Astrocyte of the spinal cord (primary cell): ENCODE results near the gene HMG20A.
A peak's percentile ranks its signal among the peaks of the same experiment; 100 is the strongest.

ENCODE experiments used
- DNase-seq: peaks from one replicate; pipeline ENCODE4 v3.0.0; 2011; ENCODE audit warnings: low read depth, low spot score
- H3K4me3 ChIP-seq: 2 replicates; pipeline ENCODE4 v1.5.1; 2011; ENCODE audit warnings: low read depth, mild to moderate bottlenecking, low read length, moderate library complexity
- in situ Hi-C: cut with HindIII; loops from 2 replicates; pipeline ENCODE4 v1.10.0; 2017; ENCODE audit warnings: low sequenced_read_pairs
- TF ChIP-seq, protein P1 (sequence below): IDR thresholded peaks from 2 replicates; pipeline ENCODE4 v1.5.1; 2012; ENCODE audit warnings: low read depth, mild to moderate bottlenecking, low read length, inconsistent platforms

Gene HMG20A

DNA sequence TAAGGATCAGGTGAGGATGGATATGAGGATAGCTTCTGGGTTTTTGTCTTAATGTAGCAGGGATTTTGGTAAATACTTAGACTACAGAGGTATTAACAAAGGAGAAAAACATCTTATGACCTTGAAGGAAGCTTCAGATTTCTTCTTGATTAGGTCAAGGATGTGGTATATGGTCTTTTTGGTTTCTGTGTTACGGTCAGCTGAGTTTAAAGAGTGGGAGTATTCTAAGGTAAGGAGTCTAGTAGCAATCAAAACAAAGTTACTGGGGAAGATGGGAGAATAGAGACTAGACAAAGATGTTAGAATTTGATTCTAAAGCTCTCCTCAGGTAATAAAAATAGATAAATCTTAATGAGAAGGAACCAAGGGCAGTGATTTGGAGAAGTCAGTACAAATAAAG, 6.2 kb downstream of the HMG20A start:
- no peak for DNase-seq
- H3K4me3 ChIP-seq: no peak overlapping the region
- in situ Hi-C loops: no loop called here
- TF ChIP-seq, protein P1, sequence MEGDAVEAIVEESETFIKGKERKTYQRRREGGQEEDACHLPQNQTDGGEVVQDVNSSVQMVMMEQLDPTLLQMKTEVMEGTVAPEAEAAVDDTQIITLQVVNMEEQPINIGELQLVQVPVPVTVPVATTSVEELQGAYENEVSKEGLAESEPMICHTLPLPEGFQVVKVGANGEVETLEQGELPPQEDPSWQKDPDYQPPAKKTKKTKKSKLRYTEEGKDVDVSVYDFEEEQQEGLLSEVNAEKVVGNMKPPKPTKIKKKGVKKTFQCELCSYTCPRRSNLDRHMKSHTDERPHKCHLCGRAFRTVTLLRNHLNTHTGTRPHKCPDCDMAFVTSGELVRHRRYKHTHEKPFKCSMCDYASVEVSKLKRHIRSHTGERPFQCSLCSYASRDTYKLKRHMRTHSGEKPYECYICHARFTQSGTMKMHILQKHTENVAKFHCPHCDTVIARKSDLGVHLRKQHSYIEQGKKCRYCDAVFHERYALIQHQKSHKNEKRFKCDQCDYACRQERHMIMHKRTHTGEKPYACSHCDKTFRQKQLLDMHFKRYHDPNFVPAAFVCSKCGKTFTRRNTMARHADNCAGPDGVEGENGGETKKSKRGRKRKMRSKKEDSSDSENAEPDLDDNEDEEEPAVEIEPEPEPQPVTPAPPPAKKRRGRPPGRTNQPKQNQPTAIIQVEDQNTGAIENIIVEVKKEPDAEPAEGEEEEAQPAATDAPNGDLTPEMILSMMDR: no peak

DNA sequence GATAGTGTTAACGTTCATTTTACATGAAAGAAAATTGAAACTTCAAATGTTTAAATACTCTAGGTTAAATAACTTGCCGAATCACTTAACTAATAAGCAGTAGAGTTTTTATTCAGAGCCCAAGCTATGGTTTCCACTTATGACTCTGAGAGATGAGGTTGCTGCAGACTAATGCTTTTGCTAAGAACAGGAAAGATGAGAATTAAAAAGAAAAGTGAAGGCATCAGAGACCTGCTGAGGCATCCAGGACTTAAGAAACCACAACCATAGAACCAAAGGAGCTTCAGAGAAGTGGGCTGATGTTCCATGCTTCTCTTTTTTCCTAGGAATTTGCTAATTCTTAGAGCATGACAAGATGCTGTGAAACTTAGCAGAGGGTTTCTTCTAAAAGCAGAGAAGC, 9.5 kb downstream of the HMG20A start:
- DNase-seq: no peak
- H3K4me3 ChIP-seq: no peak overlapping the region
- in situ Hi-C loops: no loop called here
- TF ChIP-seq, protein P1: no peak

DNA sequence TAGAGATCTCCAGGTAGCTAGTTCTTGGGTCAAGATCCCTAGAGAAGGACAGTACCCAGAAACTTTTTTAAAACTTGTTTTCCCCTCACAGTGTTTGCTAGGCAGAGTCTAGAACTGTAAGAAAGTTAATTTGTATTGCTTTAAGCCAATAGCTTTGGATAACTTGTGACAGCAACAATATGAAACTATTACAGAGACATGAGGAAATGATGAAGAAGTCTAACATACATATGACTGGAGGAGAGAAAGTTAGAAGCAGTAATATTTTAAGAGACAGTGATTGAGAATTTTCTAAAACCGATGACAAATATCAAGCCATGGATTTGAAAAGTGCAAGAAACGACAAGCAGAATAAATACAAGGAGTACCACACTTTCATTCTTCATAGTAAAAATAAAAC, 10.0 kb downstream of the HMG20A start:
- no peak overlapping the region for H3K4me3 ChIP-seq
- in situ Hi-C loops: no loop called here
- TF ChIP-seq, protein P1: no peak
- no peak for DNase-seq

DNA sequence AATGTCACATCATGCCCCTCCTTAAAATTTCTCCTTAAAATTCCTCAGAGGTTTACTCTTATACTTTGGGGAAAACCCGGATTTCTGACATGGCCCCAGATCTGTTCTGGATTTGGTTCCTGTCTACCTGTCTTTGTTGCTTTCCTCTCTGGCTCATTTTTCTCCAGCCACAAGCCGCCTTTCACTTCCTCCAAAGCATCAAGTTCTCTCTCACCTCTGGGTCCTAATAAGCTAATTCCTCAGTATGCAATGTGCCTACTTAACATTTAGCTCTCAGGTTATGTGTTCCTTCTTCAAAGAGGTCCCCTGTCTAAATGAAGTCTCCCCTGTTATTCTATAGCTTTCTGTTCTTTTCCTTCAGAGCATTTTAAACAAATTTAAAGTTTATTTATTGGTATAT, 16.1 kb downstream of the HMG20A start:
- in situ Hi-C loops: no loop called here
- H3K4me3 ChIP-seq: no peak overlapping the region
- TF ChIP-seq, protein P1: no peak
- no peak for DNase-seq

DNA sequence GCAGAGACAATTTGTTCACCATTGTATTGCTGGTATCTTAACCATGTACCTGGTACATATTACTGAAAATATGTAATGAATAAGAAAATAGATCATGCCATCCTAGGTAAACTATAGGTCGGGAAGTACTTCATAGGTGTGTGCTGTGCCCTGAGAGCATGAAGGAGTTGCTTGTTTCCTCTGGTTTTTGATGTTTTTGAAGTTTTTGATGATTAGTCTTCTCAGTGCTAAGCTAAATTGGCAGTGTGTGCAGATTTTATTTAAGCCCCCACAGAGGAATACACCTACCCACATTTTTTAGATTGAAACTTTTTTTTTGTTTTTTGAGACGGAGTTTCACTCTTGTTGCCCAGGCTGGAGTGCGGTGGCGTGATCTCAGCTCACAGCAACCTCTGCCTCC, 16.6 kb downstream of the HMG20A start:
- TF ChIP-seq, protein P1: no peak
- in situ Hi-C loops: no loop called here
- no peak overlapping the region for H3K4me3 ChIP-seq
- no peak for DNase-seq

DNA sequence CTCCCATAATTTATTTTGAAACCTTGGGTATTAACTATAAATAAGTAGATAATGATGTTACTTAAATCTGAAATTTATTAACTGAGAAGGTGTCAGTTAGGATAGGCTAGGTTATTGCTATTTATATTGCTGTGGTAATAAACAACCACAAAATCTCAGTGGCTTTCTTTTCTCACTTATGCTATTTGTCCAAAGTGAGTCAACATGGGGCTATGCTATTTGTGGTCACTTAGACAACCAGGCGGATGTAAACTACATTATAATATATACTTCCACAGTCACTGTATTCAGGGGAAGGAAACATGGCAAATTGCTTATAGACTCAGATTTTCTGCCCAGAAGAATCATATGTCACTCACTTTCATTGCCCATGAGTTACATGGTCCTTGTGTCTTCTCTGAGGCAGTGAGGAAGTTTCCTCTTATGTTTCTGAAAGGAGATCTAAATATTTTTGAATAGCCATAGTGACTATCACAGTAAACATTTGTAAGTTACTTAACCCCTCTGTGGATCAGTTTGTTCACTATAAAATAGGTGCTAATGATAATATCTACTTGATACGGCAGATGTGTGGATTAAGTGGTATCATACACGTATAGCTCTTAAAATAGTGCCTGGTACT, 19.8 kb downstream of the HMG20A start:
- in situ Hi-C loops: no loop called here
- H3K4me3 ChIP-seq: no peak overlapping the region
- DNase-seq: peak; percentile 69
- TF ChIP-seq, protein P1: no peak
